Mesodermal cell (in vitro differentiated cells): ENCODE results near the gene BAIAP2L2.
"Not testable (repeated sequence)": the region's sequence is repeated elsewhere in the genome, so short reads cannot be mapped to it uniquely, and the experiment has no call there.

Source experiments
- H3K27ac ChIP-seq: 2 replicates; pipeline ENCODE4 v1.7.0; 2013; ENCODE audit warnings: mild to moderate bottlenecking, low read depth, low read length, moderate library complexity; ENCODE audit not compliant: severe bottlenecking
- H3K36me3 ChIP-seq: 2 replicates; pipeline ENCODE4 v1.7.1; 2013; ENCODE audit warnings: mild to moderate bottlenecking, low read length, moderate library complexity; ENCODE audit not compliant: control insufficient read depth, insufficient read depth
- H3K4me1 ChIP-seq: one replicate; pipeline ENCODE4 v1.7.1; 2013; ENCODE audit warnings: mild to moderate bottlenecking, low read length; ENCODE audit not compliant: insufficient read depth, control insufficient read depth, poor library complexity, severe bottlenecking
- H3K4me3 ChIP-seq: 2 replicates; pipeline ENCODE4 v1.7.0; 2013; ENCODE audit warnings: low read length, control low read depth, mild to moderate bottlenecking; ENCODE audit not compliant: insufficient read depth, poor library complexity, severe bottlenecking; ENCODE audit errors: extremely low read depth
- H3K9me3 ChIP-seq: 2 replicates; pipeline ENCODE4 v1.7.1; 2013; ENCODE audit warnings: mild to moderate bottlenecking, low read length, moderate library complexity; ENCODE audit not compliant: control insufficient read depth
- WGBS, 2 experiments: methylation state at CpG; one replicate each; pipeline ENCODE4 v1.1.5; 2013; ENCODE audit warnings: missing lambda C conversion rate in 2 of 2; ENCODE audit not compliant: insufficient coverage in 2 of 2; 5-methylcytosine and 5-hydroxymethylcytosine counted together

The BAIAP2L2 gene

DNA sequence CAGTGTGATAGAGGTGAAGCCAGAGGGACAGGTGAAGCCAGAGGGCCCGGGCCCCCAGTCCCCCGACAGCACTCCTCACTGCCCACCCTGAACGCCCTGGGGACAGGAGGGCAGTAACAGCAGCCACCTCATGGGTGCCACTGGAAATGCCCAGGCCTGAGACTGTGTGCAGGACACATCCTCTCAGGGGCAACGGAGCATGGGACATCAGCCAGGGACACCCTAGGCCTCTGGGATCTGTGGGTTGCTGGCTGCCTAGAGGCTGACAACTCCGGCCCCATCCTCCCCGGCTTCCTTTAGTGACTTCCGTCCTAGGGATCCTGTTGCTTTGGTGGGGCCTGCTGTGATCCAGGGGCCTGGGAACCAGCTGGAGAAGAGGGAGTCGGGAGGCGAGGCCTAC, 17.4 kb upstream of the BAIAP2L2 start:
- Histone ChIP-seq H3K36me3 (no peaks in the 10 kb centered on the region), H3K4me3 (no peak overlapping the region), H3K9me3 (no peaks in the 10 kb centered on the region), H3K27ac (no peak overlapping the region), H3K4me1 (peaks cover 3% of the 10 kb centered on the region)
- 94 to 95% methylated on average over 5 to 9 of the region's 9 CpGs for WGBS, 2 experiments

GRCh38 chr22:38126928-38127668, 16.6 kb upstream of the BAIAP2L2 start:
- Histone ChIP-seq H3K9me3 (no peaks in the 10 kb centered on the region), H3K36me3 (no peaks in the 10 kb centered on the region), H3K27ac (no peak overlapping the region), H3K4me1 (peaks cover 3% of the 10 kb centered on the region), H3K4me3 (no peak overlapping the region)
- WGBS, 2 experiments = 84 to 85% methylated on average over 18 to 19 of the region's 23 CpGs

DNA sequence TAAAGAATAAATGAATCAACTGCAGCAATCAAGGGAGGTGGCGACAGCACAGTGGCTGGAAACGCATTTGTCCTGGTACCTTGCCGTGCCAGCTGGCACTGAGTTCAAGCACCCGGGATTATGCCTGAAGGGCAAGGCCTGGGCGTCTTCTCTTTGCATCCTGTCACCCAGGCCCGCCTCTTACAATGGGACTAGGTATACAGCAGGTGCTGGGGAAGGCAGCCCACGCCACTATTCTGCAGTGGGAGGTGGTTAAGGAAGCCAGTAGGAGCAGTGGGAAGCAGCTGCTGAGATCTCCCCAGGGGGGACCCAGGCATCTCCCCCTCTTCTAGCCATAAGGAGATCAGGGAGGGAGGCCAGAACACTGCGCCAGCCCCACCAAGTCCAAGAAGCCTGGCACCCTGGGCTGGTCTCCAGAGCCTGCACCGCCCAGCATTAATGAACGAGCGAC, 15.3 kb upstream of the BAIAP2L2 start:
- Histone ChIP-seq H3K4me1 (peaks cover 3% of the 10 kb centered on the region), H3K4me3 (no peak overlapping the region), H3K36me3 (no peaks in the 10 kb centered on the region), H3K27ac (no peak overlapping the region), H3K9me3 (no peaks in the 10 kb centered on the region)
- 92 to 97% methylated on average over 9 to 10 of the region's 11 CpGs for WGBS, 2 experiments

DNA sequence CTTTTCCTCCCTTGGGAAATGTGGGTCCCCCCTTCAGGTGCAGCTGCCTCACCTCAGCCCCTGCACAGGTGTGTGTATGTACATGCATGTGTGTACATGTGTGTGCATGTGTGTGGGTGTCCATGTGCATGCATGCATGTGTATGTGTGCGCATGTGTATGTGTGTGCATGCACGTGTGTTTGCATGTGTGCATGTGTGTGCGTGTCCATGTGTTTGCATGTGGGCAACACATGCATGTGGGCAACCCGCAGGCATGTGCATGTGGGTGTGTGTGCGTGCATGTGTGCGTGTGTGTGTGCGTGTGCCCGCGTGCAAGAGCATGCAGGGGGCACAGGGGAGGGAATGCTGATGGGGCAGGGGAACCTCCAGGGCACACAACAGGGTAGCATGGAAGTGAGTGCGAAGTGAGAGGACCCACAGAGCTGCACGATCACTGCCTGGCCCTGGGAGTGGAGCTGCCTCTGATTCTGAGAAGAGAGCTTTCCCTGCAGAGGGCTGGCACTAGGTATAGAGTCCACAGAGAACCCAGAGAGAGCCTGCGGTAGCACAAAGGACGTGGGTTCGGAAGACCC, 14.6 kb upstream of the BAIAP2L2 start:
- H3K9me3 ChIP-seq = no peaks in the 10 kb centered on the region
- no peaks in the 10 kb centered on the region for H3K36me3 ChIP-seq
- no peak overlapping the region for H3K27ac ChIP-seq
- no peak overlapping the region for H3K4me3 ChIP-seq
- WGBS, 2 experiments = 95% methylated on average over 9 to 14 of the region's 14 CpGs
- H3K4me1 ChIP-seq = peaks cover 3% of the 10 kb centered on the region

DNA sequence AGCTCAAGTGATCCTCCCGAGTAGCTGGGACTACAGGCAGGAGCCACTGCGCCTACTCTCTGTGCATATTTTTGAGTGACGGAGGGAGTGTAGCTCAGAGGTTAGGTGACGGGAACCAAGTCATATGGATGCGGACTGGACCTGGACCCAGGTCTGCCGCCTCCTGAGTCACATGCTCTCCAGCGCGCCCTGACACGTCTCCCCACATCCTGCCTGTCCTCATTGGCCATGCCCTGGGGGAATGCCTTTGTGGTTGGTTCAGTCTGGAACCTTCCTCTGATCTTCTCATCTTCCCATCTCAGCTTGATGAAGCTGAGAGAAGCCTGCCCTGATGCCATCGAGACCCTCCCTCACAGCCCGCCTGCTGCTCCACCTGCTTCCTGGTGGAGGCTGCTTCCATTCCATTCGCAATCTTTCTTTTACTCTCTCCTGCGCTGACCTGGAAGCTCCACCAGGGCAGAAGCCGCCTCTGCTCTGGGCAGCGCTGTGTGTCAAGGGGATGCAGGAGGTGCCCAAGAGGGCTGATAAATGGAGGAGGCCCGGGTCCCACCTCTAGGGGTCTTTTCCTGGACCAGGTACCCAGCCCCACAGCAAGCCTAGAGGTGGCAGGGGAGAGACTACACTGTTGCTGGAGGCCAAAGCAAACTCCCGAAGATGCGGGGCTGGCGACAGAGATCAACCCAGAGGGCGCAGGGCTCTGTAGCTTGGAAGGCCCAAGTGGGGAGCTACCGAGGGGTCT, 13.9 kb upstream of the BAIAP2L2 start:
- Histone ChIP-seq H3K4me3 (no peak overlapping the region), H3K9me3 (no peaks in the 10 kb centered on the region), H3K36me3 (no peaks in the 10 kb centered on the region), H3K27ac (no peak overlapping the region), H3K4me1 (peaks cover 3% of the 10 kb centered on the region)
- WGBS, 2 experiments = 89 to 92% methylated on average over 19 to 21 of the region's 21 CpGs

- Histone ChIP-seq H3K36me3 (no peaks in the 10 kb centered on the region), H3K27ac (no peak overlapping the region), H3K9me3 (no peaks in the 10 kb centered on the region), H3K4me3 (no peak overlapping the region), H3K4me1 (peaks cover 3% of the 10 kb centered on the region)
- WGBS, 2 experiments = 67 to 80% methylated on average over 1 to 4 of the region's 6 CpGs
These were observed 12.1 kb upstream of the BAIAP2L2 start for GRCh38 chr22:38122616-38123015.

DNA sequence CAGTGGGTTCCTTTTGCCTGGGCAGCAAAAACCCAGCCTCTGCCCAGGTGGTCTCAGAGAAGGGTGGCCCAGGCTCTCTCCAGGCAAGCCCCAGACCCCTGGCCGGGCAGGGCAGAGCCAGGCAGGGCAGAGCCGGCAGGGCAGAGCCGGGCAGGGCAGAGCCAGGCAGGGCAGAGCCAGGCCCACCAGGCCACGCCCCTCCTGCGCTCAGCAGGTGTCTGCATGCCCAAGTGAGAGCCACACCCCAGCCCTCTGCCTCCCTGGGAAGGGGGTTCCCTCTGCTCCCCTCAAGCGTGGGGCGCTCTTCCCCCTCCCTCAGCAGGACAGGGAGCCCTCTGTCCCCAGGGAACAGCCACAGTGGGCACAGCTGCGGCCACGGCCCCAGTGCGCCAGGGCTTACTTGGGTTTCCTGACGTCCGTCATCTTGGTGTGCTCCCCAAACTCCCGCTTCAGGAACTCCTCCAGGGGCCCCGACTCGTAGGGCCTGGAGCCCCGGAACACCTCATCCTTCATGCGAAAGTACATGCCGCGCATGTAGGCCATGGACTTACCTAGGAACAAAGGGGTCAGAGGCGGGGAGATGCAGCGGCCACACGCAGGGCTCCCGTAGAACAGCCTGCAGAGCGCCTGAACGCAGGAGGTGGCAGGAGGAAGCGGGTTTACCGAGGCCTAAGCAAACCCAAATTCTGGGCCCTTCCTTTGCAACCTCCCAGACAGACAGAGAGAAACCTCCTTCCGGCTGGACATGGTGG, 10.1 kb upstream of the BAIAP2L2 start:
- no peak overlapping the region for H3K27ac ChIP-seq
- 87 to 92% methylated on average over 14 to 27 of the region's 28 CpGs for WGBS, 2 experiments
- peaks cover 3% of the 10 kb centered on the region for H3K4me1 ChIP-seq
- H3K9me3 ChIP-seq = no peaks in the 10 kb centered on the region
- H3K36me3 ChIP-seq = no peaks in the 10 kb centered on the region
- no peak overlapping the region for H3K4me3 ChIP-seq

- WGBS, 2 experiments = 88 to 100% methylated on average over 1 of the region's 2 CpGs
- not testable (repeated sequence) for H3K9me3 ChIP-seq, H3K36me3 ChIP-seq, H3K4me1 ChIP-seq, H3K4me3 ChIP-seq, H3K27ac ChIP-seq
These were observed 8.3 kb upstream of the BAIAP2L2 start for GRCh38 chr22:38118747-38119146.

- H3K4me3 ChIP-seq = no peak overlapping the region
- 94 to 100% methylated on average over 2 of the region's 3 CpGs for WGBS, 2 experiments
- peaks cover 3% of the 10 kb centered on the region for H3K4me1 ChIP-seq
- no peaks in the 10 kb centered on the region for H3K36me3 ChIP-seq
- H3K27ac ChIP-seq = no peak overlapping the region
- H3K9me3 ChIP-seq = no peaks in the 10 kb centered on the region
These were observed 7.7 kb upstream of the BAIAP2L2 start for GRCh38 chr22:38118182-38118581.

GRCh38 chr22:38117556-38117955, 7.1 kb upstream of the BAIAP2L2 start:
- H3K4me3 ChIP-seq, H3K4me1 ChIP-seq, H3K27ac ChIP-seq, H3K36me3 ChIP-seq, H3K9me3 ChIP-seq: not testable (repeated sequence)
- WGBS, 2 experiments = 95 to 98% methylated on average over 5 to 8 of the region's 10 CpGs
